IMR-90 (cell line): ENCODE measurements around the gene CNP. TPM values are rescaled to one million over a fixed set of nuclear protein-coding genes. Genes with fewer than 3 reads are reported as not detected.

Source experiments
- ATAC-seq: fragments of 200-7000 bp; cut with Tn5 transposase; 2 replicates; pipeline ENCODE4 v1.9.1; 2020; ENCODE audit warnings: low read depth, mild to moderate bottlenecking, moderate library complexity
- BruUV-seq: library from RNA; stranded (reverse); fragments of 400-500 nt; replicated peaks from 2 replicates; lab custom pipeline; 2021; lab: Mats Ljungman, UMichigan
- CTCF ChIA-PET: fragments of 300-600 bp; formaldehyde crosslinking; extraction: SDS; loops from one replicate; lab custom pipeline; 2021; ENCODE audit warnings: antibody characterized with exemption; lab: Yijun Ruan, JAX
- POLR2A ChIA-PET: fragments of 300-600 bp; sonication (Branson Sonifier 250); formaldehyde crosslinking; loops from one replicate; lab custom pipeline; 2022; ENCODE audit warnings: antibody characterized with exemption; ENCODE audit not compliant: unreplicated experiment; lab: Charles Lee
- DNase-seq: peaks from one replicate; pipeline ENCODE4 v3.0.0; 2013
- H2AFZ ChIP-seq: replicated peaks from 2 replicates; pipeline ENCODE3; 2013; ENCODE audit warnings: low read length, mild to moderate bottlenecking; ENCODE audit not compliant: poor library complexity
- H2AK5ac ChIP-seq: 2 replicates; pipeline ENCODE4 v1.6.1; 2013; ENCODE audit warnings: low read depth, low read length, inconsistent platforms
- H2AK9ac ChIP-seq: replicated peaks from 2 replicates; pipeline ENCODE3; 2013; ENCODE audit warnings: mild to moderate bottlenecking, low read depth, low read length, moderate library complexity; ENCODE audit not compliant: poor library complexity
- H2BK120ac ChIP-seq: 2 replicates; pipeline ENCODE4 v1.6.1; 2013; ENCODE audit warnings: low read depth, low read length, inconsistent platforms
- H2BK15ac ChIP-seq: 3 replicates; pipeline ENCODE4 v1.6.1; 2013; ENCODE audit warnings: low read depth, low read length, inconsistent platforms
- H2BK20ac ChIP-seq: 2 replicates; pipeline ENCODE4 v1.6.1; 2013; ENCODE audit warnings: low read depth, mild to moderate bottlenecking, inconsistent platforms, low read length, moderate library complexity
- H2BK5ac ChIP-seq: 2 replicates; pipeline ENCODE4 v1.6.1; 2013; ENCODE audit warnings: mild to moderate bottlenecking, low read depth, low read length, inconsistent platforms; ENCODE audit not compliant: poor library complexity, severe bottlenecking
- H3K14ac ChIP-seq: replicated peaks from 2 replicates; pipeline ENCODE4 v1.6.1; 2013; ENCODE audit warnings: low read depth, low read length, inconsistent platforms
- H3K18ac ChIP-seq: 2 replicates; pipeline ENCODE4 v1.6.1; 2013; ENCODE audit warnings: low read depth, low read length, control low read depth
- H3K23ac ChIP-seq: 2 replicates; pipeline ENCODE4 v1.6.1; 2013; ENCODE audit warnings: low read depth, low read length, inconsistent platforms
- H3K27ac ChIP-seq: 2 replicates; pipeline ENCODE4 v1.5.1; 2013; ENCODE audit warnings: mild to moderate bottlenecking, control low read depth, low read length; ENCODE audit not compliant: insufficient read depth
- H3K27me3 ChIP-seq: 2 replicates; pipeline ENCODE4 v1.6.1; 2013; ENCODE audit warnings: low read length; ENCODE audit not compliant: control insufficient read depth, insufficient read depth
- H3K36me3 ChIP-seq: 2 replicates; pipeline ENCODE4 v1.6.1; 2013; ENCODE audit warnings: low read length, mixed read lengths; ENCODE audit not compliant: control insufficient read depth, insufficient read depth
- H3K4ac ChIP-seq: 2 replicates; pipeline ENCODE4 v1.6.1; 2013; ENCODE audit warnings: low read depth, low read length, inconsistent platforms
- H3K4me1 ChIP-seq: 2 replicates; pipeline ENCODE4 v1.6.1; 2013; ENCODE audit warnings: low read length, mixed read lengths; ENCODE audit not compliant: control insufficient read depth, insufficient read depth
- H3K4me2 ChIP-seq: 2 replicates; pipeline ENCODE4 v1.6.1; 2013; ENCODE audit warnings: low read depth, mild to moderate bottlenecking, control low read depth, low read length, moderate library complexity
- H3K4me3 ChIP-seq: 2 replicates; pipeline ENCODE4 v1.5.1; 2013; ENCODE audit warnings: low read depth, mild to moderate bottlenecking, control low read depth, low read length, moderate library complexity; ENCODE audit not compliant: insufficient read depth
- H3K56ac ChIP-seq: 2 replicates; pipeline ENCODE4 v1.6.1; 2013; ENCODE audit warnings: low read length, inconsistent platforms; ENCODE audit not compliant: insufficient read depth; ENCODE audit errors: extremely low read depth
- H3K79me1 ChIP-seq, 2 experiments: 2 replicates each; pipeline ENCODE4 v1.6.1; 2013; ENCODE audit warnings: low read length in 2 of 2, inconsistent platforms in 1 of 2, low read depth in 1 of 2
- H3K9ac ChIP-seq: 2 replicates; pipeline ENCODE4 v1.6.1; 2013; ENCODE audit warnings: low read depth, low read length, control low read depth
- H3K9me1 ChIP-seq: 2 replicates; pipeline ENCODE4 v1.6.1; 2013; ENCODE audit warnings: low read length, inconsistent platforms; ENCODE audit not compliant: insufficient read depth
- H3K9me3 ChIP-seq: 2 replicates; pipeline ENCODE4 v1.6.1; 2013; ENCODE audit warnings: low read length; ENCODE audit not compliant: control insufficient read depth, insufficient read depth
- H4K20me1 ChIP-seq: 2 replicates; pipeline ENCODE4 v1.6.1; 2013; ENCODE audit warnings: low read length, inconsistent platforms; ENCODE audit not compliant: insufficient read depth
- H4K5ac ChIP-seq: 2 replicates; pipeline ENCODE4 v1.6.1; 2013; ENCODE audit warnings: mild to moderate bottlenecking, low read depth, low read length, control low read depth
- H4K8ac ChIP-seq, 2 experiments: 2 replicates each; pipeline ENCODE4 v1.6.1; 2013; ENCODE audit warnings: low read depth in 2 of 2, low read length in 2 of 2, control low read depth in 1 of 2, inconsistent platforms in 1 of 2
- H4K91ac ChIP-seq: 2 replicates; pipeline ENCODE4 v1.6.1; 2013; ENCODE audit warnings: low read depth, low read length, inconsistent platforms; ENCODE audit not compliant: insufficient read depth
- BHLHE40 ChIP-seq: fragments of 150-350 bp; IDR thresholded peaks from 2 replicates; pipeline ENCODE4 v1.6.1; 2016; ENCODE audit warnings: mild to moderate bottlenecking, low read depth, low read length
- CEBPB ChIP-seq: IDR thresholded peaks from 2 replicates; pipeline ENCODE4 v1.6.1; 2012; ENCODE audit warnings: low read depth, low read length, improper control_type of control experiment
- CHD1 ChIP-seq: IDR thresholded peaks from 2 replicates; pipeline ENCODE4 v1.6.1; 2012; ENCODE audit warnings: low read depth, low read length, improper control_type of control experiment
- ELK1 ChIP-seq: fragments of 150-350 bp; IDR thresholded peaks from 2 replicates; pipeline ENCODE4 v1.6.1; 2016; ENCODE audit warnings: low read depth, mild to moderate bottlenecking, low read length, moderate library complexity, borderline replicate concordance
- FOS ChIP-seq: fragments of 150-350 bp; IDR thresholded peaks from 2 replicates; pipeline ENCODE4 v1.6.1; 2016; ENCODE audit warnings: low read depth, low read length
- MAFK ChIP-seq: IDR thresholded peaks from 2 replicates; pipeline ENCODE4 v1.6.1; 2012; ENCODE audit warnings: low read depth, low read length, improper control_type of control experiment
- MAZ ChIP-seq: IDR thresholded peaks from 2 replicates; pipeline ENCODE4 v1.6.1; 2012; ENCODE audit warnings: low read depth, mild to moderate bottlenecking, low read length, improper control_type of control experiment, moderate library complexity, borderline replicate concordance
- MXI1 ChIP-seq: IDR thresholded peaks from 2 replicates; pipeline ENCODE4 v1.6.1; 2012; ENCODE audit warnings: low read depth, mild to moderate bottlenecking, low read length, moderate library complexity, borderline replicate concordance
- NFE2L2 ChIP-seq: fragments of 150-350 bp; IDR thresholded peaks from 2 replicates; pipeline ENCODE4 v1.6.1; 2016; ENCODE audit warnings: low read depth, mild to moderate bottlenecking, low read length
- POLR2A ChIP-seq: IDR thresholded peaks from 2 replicates; pipeline ENCODE4 v1.6.1; 2012; ENCODE audit warnings: mild to moderate bottlenecking, low read depth, low read length
- RAD21 ChIP-seq: IDR thresholded peaks from 2 replicates; pipeline ENCODE4 v1.6.1; 2012; ENCODE audit warnings: low read length, improper control_type of control experiment
- RCOR1 ChIP-seq: IDR thresholded peaks from 2 replicates; pipeline ENCODE4 v1.6.1; 2012; ENCODE audit warnings: mild to moderate bottlenecking, low read length, improper control_type of control experiment; ENCODE audit not compliant: insufficient replicate concordance
- RFX5 ChIP-seq: IDR thresholded peaks from 2 replicates; pipeline ENCODE4 v1.8.0; 2012; ENCODE audit warnings: low read depth, mild to moderate bottlenecking, low read length, moderate library complexity
- SMC3 ChIP-seq: fragments of 150-350 bp; IDR thresholded peaks from 2 replicates; pipeline ENCODE4 v1.6.1; 2016; ENCODE audit warnings: low read depth, mild to moderate bottlenecking, antibody characterized with exemption, low read length, moderate library complexity
- USF2 ChIP-seq: fragments of 150-350 bp; IDR thresholded peaks from 2 replicates; pipeline ENCODE4 v1.6.1; 2017; ENCODE audit warnings: mild to moderate bottlenecking, antibody characterized with exemption, low read length, low read depth
- WGBS, 2 experiments: methylation state at CpG; one replicate each; pipeline versions ENCODE4 v1.1.5 to v1.1.7; 2013; ENCODE audit warnings: missing lambda C conversion rate in 2 of 2; ENCODE audit not compliant: insufficient read length in 1 of 2; ENCODE audit errors: extremely low coverage in 2 of 2; 5-methylcytosine and 5-hydroxymethylcytosine counted together
- dilution Hi-C: fragments of 300-500 bp; cut with HindIII; formaldehyde crosslinking; loops from one replicate; pipeline ENCODE4 v1.14.3; 2018; ENCODE audit warnings: low sequenced_read_pairs; ENCODE audit not compliant: unreplicated experiment
- in situ Hi-C: fragments of 300-500 bp; cut with MboI; formaldehyde crosslinking; loops from 3 replicates; pipeline ENCODE4 v1.14.3; 2019; ENCODE audit warnings: low sequenced_read_pairs, inconsistent platforms, mixed read lengths
- intact Hi-C: fragments of 100-400 bp; cut with micrococcal nuclease; formaldehyde crosslinking; loops from 2 replicates; pipeline ENCODE4 v1.10.0; 2022
- polyA plus RNA-seq, 3 experiments: library from polyadenylated mRNA; depleted of rRNA; stranded (reverse); fragments of >200 nt; gene quantifications; 2 replicates each; pipeline ENCODE4 v1.2.3, GENCODE V29; 2012; ENCODE audit warnings: low replicate concordance in 1 of 3
- total RNA-seq: library from RNA; depleted of rRNA; stranded (reverse); fragments of >200 nt; gene quantifications from 2 replicates; pipeline ENCODE4 v1.2.3, GENCODE V29; 2012
- TF ChIP-seq, protein P1 (sequence below): conservative IDR thresholded peaks from 2 replicates; pipeline ENCODE4 v1.5.1; 2012; ENCODE audit warnings: mild to moderate bottlenecking, low read depth, low read length, improper control_type of control experiment

The CNP gene
- total and polyA plus RNA-seq, 2 of the 4 experiments (the other 2 are of a cell fraction) = 45.5 to 46.4 TPM

DNA sequence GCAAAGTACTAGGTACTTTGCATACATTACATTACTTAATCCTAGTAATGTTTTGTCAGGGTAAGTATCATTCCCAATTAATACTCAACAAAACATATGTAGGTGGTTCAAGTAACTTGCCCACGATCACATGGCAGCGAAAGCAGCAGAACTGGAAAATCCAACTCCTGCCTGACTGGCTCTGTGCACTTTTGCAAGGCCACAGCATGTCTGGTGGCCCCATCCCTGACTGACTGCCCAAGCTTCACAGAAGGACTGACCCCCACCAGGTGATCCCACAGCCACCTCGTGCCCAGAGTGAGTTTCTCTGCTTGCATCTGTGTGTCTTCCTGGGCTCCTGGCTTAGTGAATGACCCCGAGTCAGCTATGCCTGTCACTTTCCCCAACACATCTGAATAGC lies 11.4 kb downstream of the CNP start:
- dilution Hi-C loops = no loop called here
- Histone ChIP-seq H3K4me2 (no peak overlapping the region), H3K4me1 (no peaks in the 10 kb centered on the region), H3K4ac (no peak overlapping the region), H2AFZ (no peak overlapping the region), H3K4me3 (no peak overlapping the region), H3K36me3 (peaks cover 73% of the 10 kb centered on the region), H3K9ac (no peak overlapping the region), H3K23ac (no peak overlapping the region), H2BK15ac (no peak overlapping the region), H2BK5ac (no peak overlapping the region), H4K8ac (no peak overlapping the region), H3K18ac (no peak overlapping the region), H2BK120ac (no peak overlapping the region), H2AK5ac (no peak overlapping the region), H4K20me1 (peaks cover 29% of the 10 kb centered on the region), H3K56ac (no peak overlapping the region), H2BK20ac (no peak overlapping the region), H4K5ac (no peak overlapping the region), H3K14ac (no peak overlapping the region), H3K9me1 (no peaks in the 10 kb centered on the region), H3K9me3 (no peaks in the 10 kb centered on the region), H3K27me3 (no peaks in the 10 kb centered on the region), H3K27ac (no peak overlapping the region), H4K91ac (no peak overlapping the region), H2AK9ac (no peak overlapping the region), H3K79me1 (peaks cover 7 to 41% of the 10 kb centered on the region in 2 experiments; a peak in 3 of 4 replicates)
- TF ChIP-seq MAZ (no peak), RCOR1 (no peak), FOS (no peak), RAD21 (no peak), BHLHE40 (no peak), CEBPB (no peak), POLR2A (no peak), RFX5 (no peak), MAFK (no peak), NFE2L2 (no peak), CHD1 (no peak), ELK1 (no peak), SMC3 (no peak), USF2 (no peak), MXI1 (no peak)
- TF ChIP-seq, protein P1, sequence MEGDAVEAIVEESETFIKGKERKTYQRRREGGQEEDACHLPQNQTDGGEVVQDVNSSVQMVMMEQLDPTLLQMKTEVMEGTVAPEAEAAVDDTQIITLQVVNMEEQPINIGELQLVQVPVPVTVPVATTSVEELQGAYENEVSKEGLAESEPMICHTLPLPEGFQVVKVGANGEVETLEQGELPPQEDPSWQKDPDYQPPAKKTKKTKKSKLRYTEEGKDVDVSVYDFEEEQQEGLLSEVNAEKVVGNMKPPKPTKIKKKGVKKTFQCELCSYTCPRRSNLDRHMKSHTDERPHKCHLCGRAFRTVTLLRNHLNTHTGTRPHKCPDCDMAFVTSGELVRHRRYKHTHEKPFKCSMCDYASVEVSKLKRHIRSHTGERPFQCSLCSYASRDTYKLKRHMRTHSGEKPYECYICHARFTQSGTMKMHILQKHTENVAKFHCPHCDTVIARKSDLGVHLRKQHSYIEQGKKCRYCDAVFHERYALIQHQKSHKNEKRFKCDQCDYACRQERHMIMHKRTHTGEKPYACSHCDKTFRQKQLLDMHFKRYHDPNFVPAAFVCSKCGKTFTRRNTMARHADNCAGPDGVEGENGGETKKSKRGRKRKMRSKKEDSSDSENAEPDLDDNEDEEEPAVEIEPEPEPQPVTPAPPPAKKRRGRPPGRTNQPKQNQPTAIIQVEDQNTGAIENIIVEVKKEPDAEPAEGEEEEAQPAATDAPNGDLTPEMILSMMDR = no peak
- ChIA-PET POLR2A (no interaction called here), CTCF (no interaction called here)
- DNase-seq (no peak), ATAC-seq (no peak)
- BruUV-seq = no TSS peak
- WGBS, 2 experiments = 81% methylated on average over 1 of the region's 4 CpGs; no CpG with 5 or more reads in 1 of the 2 experiments
- intact Hi-C loops = no loop called here
- in situ Hi-C loops = no loop called here
